ENCODE data around the gene SUN2.

Gene SUN2

DNA sequence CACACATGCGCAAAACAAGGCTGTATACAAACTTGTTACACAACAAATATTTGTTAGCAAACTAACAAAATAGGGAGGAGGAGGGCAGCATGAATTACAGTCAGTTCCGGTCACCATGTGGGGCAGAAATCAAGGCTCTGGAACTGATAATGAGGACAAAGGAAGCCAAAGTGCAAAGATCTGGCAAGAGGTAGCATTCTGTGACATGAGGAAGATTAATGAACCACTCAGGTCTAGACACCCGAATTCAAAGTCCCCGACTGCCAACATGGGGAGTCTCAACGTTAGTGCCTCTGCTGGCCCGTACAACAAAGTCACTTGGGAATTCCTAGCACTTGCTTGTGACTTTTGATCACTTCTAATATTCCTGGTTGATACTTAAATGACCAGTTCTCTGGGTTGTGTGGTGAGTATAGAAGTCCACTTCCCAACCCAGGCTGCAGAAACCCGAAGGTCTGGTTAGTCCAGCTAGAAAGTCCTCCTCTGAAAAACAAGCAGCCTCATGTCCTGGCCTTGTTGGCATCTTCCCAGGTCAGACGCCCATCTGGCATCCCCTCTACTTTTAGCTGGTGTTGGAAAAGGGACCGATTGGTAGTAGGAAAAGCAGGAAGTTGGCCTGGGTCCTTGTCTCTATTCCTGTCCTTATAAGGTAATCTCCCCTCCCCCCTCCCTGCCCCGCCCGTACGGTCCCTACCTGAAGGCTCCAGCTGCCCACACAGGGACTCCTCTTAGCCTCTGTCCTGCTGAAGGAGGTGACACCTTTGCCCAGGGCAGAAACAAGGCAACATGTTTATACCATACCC, 1.6 kb downstream of the SUN2 start:
- peak; percentile 34 for DNase-seq

DNA sequence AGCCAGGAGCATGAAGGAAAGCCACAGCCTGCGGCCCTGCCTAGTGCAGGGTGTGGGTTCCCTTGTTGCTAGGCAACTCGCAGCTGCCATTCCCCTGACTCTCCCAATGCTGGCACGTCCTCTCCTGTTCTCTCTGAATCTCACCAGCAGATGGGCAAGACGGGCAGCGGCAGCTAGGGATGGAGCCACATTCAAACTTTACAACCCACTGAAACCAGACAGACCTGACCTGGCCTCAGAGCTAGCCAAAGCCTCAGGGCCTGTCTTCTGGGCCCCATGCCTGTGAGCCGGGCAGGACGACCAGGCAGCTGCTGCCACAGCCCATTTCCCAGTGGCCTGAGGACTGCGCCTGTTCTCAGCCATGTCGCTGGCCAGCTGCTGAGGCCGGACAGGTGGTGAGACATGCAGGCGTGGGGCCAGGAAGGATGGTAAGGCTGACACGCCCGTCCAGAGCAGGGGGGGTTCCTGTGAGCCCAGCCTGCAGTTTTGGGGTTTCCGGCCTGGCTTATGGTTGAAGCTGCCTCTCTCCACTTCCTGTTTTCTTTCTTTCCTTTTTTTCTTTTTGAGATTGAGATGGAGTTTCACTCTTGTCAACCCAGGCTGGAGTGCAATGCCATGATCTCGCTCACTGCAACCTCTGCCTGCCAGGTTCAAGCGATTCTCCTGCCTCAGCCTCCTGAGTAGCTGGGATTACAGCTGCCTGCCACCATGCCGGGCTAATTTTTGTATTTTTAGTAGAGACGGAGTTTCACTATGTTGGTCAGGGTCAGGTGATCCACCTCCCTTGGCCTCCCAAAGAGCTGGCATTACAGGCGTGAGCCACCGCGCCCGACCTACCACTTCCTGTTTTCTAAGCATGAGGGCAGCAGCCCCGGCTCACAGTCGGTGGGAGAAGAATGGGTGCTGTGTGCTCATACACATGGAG, 4.1 kb downstream of the SUN2 start:
- DNase-seq = peak; percentile 4

DNA sequence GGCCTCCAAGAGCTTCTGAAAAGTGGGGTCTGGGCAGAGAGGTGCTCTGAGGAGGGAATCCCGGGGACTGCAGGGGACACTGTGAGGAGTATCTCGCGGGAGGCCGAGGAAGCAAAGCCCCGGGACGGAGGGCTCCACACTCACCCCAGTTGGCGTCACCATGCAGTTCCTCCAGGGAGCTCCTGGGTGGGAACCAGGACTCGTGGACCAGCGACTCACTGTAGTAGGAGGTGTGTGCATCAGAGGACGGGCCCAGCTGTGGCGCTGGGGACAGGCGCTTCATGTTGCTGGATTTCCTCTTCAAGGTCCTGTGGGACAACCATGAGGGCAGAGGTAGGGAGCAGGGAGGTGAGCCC, 4.8 kb downstream of the SUN2 start:
- no peak for DNase-seq

DNA sequence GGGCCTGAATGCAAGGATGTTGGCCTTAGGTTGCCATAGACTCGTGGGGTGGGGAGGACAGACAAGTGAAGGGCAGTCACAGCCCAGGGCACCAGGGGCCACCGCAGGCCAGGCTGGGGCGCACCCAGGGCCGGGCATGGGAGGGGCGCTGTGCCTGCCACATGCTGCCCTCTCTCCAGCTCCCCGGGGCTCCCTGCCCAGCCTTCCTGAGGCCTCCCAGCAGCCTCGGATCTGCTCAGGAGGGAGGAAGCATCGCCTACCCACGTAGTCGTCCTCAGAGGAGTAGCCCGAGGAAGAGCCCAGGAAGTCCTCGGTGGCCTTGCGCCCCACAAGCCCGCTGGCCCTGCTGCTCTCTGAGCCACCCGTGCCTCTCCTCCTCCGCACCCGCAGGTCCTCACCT, 5.2 kb downstream of the SUN2 start:
- DNase-seq = no peak

DNA sequence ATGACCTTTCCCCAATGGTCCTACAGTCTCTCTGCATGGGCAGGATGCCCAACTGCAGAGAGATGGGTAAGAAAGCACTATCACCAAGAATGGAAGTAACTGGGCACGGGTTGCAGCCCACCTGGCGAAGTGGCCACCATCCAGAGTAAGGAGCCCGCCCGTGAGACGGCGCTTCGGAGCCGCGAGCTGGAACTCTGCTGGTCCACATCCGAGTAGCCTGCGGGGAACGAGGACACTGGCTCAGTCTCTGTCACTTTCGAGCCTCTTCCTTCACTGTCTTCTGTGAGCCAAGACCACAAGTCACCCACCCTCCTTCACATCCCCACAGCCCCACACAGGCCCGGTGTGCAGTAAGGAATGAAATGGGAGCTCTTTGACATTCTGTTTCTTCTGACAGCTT, 5.7 kb downstream of the SUN2 start:
- no peak for DNase-seq

DNA sequence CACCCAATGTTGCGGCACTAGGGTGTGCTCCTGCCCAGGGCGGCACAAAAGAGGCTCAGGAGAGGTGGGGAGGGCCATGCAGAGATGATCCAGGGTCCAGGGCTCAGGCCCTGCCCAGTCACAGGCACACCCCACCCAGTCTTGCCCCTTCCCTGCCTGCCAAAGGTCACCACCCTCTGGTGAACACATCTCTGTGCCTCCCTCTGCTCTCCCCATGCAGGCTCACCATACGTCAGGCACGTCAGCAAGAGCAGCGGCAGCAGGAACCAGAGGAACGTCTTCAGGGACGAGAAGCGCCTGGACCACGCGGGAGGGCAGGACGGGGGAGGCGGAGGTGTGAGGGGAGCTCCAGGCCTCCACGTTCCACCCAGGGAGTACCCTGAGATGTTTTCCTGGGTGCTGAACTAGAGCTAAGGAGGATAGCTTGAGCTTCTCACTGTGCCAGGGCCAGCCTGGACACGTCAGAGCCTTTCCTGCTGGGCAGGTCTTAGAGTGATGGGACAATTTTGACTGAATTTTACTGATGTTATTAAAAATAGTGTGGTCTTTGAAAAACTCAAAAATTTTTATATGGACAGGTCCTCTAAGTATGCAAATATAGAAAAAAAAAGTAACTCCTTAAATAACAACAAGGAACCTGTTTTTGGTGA, 7.2 kb downstream of the SUN2 start:
- no peak for DNase-seq

DNA sequence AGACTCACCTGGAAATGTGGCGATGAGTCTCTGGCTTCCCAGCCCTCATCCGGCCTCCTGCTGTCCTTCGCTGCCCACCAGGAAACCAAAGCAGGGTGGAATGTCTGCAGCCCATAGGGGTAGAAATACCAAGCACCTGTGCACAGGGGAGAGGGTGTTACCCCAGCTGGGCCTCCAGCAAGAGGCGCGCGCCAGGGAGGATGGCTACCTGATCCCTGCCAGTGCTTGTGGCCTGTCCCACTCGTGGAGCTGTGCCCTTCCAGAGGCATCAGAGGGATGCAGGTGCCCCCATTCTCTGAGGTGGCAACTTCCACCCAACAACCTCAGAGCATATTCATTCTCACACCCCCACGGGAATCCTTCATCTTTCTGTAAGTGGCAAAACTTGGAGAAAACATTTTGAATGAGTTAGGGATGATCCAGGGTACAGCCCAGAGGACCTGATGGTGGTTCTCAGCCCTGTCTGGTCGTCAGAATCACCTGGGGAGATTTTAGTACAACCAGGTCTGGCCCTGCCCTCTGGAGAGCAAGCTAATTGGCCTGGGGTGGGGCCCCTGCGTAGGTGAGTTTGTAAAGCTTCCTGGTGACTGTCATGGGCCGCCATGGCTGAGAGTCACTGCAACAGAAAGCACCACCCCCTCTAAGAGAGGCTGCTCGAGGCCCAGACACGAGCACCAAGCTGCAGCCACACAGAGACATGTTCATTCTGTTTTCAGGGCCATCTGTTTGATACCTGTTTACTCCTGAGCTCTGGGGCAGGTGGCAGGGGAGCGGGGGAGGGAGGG, 9.9 kb downstream of the SUN2 start:
- DNase-seq = peak; percentile 62

DNA sequence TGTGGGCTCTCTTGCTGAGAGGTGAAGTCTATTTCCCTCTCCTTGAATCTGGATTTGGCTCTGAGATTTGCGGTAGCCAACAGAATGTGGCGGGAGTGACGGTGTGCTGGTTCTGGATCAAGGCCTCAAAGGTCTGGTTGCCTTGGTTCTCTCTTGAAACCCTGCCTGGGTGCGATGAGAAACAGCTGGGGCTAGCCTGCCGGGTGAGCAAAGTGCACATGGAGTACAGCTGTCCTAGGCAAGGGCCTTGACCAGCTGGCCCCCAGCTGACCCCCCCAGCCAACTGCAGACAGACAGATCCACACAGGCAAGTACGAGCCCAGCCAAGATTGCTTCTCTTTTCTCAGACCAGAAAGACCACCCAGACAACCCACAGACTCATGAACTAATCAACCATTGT, 10.8 kb downstream of the SUN2 start:
- no peak for DNase-seq

DNA sequence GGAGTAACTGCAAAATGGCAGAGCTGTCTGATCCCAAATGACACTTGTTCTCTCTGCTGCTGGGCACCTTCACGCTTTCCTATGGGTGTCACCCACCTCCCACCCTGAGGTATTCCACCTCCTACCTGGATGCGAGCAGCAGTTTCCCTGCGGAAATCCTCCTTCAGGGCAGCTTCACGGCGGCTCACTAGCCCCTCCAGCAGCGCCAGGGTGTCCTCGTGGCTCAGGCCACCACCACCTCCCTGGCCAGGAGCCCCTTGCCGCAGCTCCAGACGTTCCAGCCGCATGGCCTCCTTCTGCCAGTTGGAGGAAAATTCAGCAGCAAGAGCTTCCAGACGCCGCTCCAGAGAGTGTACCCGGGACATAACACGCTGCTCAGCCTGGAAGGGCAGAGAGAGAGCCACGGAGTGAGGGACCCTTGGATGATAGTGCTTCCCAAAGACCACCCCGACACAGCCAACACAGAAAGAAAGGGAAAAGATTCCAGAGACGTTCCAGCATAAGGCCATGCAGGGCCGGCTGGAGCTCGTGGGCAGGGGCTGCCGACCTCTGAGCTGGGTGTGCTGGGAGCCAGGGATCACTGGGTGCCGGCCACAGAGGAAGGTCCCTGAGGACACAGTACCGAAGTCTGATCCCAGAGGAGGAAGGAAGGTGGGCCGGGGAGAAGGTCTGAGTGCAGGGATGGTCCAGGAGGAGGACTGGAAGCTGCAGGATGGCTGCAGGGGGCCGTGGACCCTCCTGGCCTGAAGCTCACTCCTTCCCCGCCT, 13.4 kb downstream of the SUN2 start:
- no peak for DNase-seq

DNA sequence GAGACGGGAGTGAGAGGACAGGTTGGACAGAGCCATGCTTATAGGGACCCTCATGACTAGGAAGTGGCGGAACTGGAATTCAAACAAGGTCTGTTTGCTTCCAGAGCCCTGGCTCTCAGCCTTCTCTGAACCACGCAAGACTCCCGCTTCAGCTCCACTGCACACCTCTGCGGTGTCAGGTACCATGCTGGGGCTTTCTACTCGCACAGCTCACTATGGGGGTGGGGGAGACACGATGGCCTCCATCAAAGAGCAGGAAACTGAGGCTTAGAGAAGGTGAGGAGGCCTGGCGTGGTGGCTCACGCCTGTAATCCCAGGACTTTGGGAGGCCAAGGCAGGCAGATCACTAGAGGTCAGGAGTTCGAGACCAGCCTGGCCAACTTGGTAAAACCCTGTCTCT, 14.2 kb downstream of the SUN2 start:
- no peak for DNase-seq

DNA sequence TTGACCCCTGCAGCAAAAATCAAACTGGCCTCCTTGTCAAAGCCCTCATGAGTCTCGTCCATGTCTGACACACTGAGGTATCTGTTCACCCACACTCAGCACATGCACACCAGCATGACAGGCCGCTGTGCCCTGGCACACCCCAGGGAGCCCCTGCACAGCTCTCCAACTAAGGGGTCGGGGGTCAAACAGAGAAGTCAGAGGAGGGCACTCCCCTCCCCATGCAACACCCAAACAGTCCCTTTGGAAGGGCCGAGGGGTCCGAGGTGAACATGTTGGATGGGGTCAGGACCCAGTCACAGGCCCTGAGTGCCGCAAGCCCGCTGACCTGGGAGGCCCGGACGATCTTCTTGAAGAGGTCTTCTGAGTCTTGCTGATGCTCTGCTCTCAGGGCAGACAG, 14.6 kb downstream of the SUN2 start:
- DNase-seq = no peak

DNA sequence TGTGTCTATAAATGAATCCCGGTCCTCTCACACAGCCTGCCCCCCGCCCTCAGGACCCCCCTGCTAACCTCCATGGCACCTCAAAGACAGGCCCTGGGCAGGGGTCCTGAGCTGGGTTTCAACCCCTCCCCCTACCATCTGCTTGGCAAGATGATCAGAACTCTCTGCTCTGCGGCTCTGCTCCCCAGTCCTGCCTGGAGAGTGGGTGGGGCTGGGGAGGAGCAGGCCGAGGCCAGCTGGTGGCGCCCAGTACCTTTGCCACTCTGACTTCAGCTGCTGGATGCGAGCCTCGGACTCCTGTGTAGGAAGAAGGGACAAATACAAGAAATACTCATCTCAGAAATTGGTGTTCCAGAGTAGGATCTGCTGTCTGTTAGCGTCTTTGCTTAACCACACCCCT, 15.0 kb downstream of the SUN2 start:
- no peak for DNase-seq

DNA sequence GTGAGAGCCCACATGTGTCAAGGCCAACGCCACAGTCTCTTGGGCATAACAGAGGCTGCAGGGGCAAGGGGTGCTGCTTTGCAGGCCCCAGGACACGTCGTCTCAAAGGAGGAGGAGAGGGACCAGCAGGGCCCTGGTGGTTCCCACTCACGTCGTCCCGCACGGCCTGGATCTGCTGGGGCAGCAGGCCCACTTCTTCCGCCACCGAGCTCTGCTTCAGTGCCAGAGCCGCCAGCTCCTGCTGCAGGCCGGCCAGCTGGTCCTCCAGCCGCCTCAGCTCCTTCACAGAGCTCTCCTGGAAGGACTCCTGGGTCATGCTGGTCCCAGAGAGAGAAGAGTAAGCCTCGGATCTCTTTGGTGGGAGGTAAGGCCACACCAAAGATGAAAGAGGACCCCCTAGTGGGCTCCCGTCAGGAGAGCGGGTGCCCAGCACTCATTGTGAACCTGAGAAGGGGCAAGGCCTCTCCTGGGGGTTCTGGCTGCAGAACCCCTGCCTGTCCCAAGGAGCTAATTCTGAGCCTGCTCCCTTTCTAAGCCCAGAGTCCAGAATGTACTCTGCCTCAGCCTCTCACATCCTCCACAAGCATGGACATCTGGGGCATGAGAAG, 15.6 kb downstream of the SUN2 start:
- DNase-seq = no peak

DNA sequence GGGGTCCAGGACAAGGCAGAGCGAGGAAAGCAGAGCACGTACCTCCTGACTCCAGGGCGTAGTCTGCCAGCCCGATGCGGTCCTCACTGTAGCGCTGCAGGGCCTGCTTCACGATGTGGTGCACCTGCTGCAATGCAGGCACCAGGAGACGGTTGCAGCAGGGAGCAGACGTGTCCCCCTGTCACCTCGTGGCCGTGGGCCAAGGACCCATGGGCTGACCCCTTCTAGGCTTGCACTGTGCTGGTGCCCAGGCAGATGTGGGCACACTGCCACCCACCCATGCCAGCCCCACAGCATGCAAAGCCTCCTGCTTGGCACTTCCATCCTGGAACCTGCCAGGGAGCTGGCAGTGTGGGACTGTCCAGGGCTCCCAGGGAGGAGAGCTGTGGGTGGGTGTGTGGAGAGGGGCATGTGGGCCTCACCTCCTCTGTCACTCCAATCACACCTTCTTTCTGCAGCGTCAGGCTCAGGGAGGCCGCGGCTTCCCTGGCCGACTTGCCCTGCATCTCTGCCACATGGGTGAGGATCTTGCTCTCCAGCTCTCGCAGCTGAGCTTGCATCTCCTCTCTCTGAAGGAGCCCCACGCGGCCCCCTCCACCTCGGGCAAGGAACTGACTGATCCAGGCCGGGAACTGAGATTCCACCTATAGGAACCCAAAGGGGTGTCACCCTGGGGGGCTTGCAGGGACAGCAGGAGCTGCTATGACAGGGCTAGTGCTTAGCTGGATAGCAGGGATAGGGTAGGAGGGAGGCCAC, 16.3 kb downstream of the SUN2 start:
- DNase-seq = no peak

DNA sequence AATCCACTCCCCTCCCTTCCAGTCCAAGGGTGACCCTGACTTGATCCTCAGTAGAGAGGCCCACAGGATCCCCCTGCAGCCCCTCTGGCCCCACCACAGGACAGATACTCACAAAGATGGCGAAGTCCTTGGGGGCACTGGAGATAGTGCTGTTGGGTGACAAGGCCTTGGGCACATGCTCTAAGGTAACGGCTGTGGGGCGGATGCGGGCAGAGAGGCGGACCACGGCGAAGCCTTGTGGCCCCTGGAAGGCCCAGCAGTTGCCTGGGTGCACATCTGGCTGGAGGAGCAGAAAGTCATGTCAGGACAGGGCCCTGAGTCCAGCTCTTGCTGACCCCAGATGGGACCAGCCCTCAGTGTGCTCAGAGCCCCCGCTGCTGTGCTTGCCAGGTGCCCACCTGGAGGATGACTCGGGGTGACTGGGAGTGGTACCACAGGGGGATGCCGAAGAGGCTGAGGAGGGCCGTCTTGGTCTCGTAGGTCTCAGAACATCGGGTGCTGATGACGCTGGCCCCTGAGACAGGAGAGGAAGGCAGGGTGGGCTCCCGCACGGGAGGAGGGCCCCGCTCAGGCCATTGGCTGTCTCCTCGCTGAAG, 17.2 kb downstream of the SUN2 start:
- no peak for DNase-seq

DNA sequence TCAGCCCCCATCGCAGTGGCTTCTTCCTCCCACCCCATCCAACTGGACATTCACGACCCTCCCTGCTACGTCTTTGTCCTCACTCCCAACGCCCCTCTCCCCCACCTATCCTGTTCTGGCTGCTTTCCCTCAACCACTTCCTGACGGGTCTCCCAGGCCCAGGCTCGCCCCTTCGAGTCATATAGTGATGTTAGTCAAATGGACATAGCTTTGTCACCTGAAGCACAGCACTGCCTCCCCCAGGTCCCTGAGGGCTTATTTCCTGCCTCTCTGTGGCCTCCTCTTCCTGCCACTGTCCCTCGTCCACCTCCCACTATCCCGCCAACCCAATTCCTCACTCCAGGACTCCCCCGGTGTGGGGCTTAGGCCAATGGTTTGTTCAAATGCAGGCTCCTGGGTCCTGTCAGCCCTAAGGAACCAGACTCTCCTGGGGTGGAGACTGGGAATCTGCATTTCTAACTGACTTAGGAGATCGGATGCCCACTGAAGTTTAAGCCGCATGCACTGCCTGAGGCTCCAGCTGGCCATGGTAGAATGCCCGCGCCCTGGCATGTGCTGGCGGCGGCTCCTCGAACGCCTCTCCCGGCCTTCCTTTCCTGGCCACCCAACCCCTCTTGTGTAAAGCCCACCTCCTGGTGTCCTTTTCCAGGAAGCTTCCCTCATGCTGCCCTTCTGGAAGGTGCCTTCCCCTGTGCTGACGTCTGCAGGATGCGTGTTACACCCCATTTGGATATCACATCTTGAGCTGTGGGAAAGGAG, 18.3 kb downstream of the SUN2 start:
- no peak for DNase-seq

DNA sequence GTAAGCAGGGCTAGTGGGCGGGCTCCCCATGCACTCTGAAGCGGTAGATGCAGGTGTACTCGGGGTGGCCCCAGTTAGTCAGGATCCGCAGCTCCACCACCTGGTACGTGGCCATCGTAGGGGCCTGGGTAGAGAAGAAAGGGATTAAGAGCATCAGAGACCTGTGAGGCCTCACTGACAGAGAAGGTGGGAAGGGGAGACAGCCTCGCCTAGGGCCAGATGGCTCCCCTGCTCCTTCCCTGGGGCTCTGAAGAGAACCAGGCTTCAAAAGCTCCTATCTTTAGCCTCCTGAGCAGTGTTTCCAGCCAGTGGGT, 19.6 kb downstream of the SUN2 start:
- no peak for DNase-seq

DNA sequence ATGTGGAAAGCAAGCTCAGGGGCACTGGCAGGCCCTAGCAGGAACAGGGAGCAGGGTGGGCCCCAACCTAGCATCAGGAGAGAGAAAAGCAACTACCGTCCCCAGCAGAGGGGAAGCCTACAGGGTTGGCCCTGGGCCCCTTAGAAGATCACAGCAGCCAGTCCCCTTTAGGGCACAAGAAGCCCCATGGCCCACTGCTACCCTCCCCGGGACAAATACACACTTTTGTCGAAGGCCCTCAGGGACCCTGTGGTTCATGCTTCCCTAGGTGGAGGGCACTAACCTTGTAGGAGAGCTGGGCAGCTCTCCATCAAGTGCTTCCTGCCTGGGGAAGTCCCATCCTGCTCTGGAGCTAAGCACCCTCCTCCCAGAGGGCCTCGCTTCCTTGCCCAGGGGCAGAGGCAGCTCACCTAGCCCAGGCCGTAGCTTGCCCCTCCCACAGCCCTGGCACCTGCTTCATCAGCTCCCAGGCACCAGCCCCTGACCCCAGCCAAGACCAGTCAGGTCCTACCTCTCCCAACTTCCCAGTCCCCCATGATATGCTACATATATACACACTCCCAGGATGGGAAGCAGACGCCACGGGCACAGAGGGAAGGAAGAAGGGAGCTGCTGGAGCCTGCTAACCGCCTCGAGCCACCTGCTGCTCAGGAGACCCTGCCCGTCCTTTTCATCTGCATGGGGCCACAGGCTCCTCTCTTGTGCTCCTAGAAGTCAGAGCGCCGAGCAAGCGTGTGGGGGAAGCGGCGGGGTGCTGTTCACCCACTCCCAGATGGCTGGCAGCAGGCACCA, 20.1 kb downstream of the SUN2 start:
- DNase-seq = no peak

DNA sequence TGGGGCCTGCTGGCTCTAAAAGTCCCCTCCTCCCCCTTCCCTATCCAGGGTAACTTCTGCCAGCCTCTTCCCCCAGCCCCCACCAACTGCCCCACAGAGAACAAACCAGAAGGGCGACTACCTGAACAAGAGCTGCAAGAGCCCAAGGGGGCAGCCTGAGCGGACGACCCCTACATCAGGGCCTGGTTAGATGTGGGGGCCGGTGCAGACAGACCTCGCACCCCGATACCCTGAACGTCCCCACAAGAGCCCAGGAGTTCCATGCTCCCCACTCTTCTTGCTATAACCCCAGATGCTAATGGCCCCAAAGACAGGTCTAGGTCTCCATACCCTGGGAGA, 20.7 kb downstream of the SUN2 start:
- DNase-seq = no peak
